Urinary bladder (tissue), 4 donors: ENCODE measurements around the gene JAKMIP3. TPM values are rescaled to one million over a fixed set of nuclear protein-coding genes. Genes with fewer than 3 reads are reported as not detected.

Source experiments
- DNase-seq: peaks from one replicate; pipeline ENCODE4 v3.0.0-alpha.2; 2015; ENCODE audit errors: extremely low spot score
- H3K27ac ChIP-seq: one replicate; pipeline ENCODE4 v1.5.1; 2013; ENCODE audit warnings: low read depth, mild to moderate bottlenecking, moderate library complexity
- H3K36me3 ChIP-seq: one replicate; pipeline ENCODE4 v1.6.1; 2013; ENCODE audit warnings: mild to moderate bottlenecking, moderate library complexity; ENCODE audit not compliant: insufficient read depth
- H3K4me1 ChIP-seq: one replicate; pipeline ENCODE4 v1.6.1; 2013; ENCODE audit warnings: mild to moderate bottlenecking, moderate library complexity; ENCODE audit not compliant: insufficient read depth
- H3K4me3 ChIP-seq: one replicate; pipeline ENCODE4 v1.5.1; 2013; ENCODE audit warnings: low read depth, low read length
- WGBS: extraction: QIAGEN DNeasy Blood & Tissue Kit; methylation state at CpG from one replicate; pipeline ENCODE4 v1.1.7; 2013; 5-methylcytosine and 5-hydroxymethylcytosine counted together
- polyA plus RNA-seq: library from polyadenylated mRNA; stranded (reverse); fragments of 200-250 nt; gene quantifications from one replicate; pipeline ENCODE4 v1.2.3, GENCODE V29; 2013
- total RNA-seq: library from RNA; depleted of rRNA; stranded (reverse); fragments of >200 nt; gene quantifications from one replicate; pipeline ENCODE4 v1.2.3, GENCODE V29; 2014
- donor health status: healthy with polysubstance abuse.
- donor health status: healthy.

The JAKMIP3 gene
- total and polyA plus RNA-seq, 2 donors, result 0.37 to 1.5 TPM

- H3K36me3 ChIP-seq, result no peaks in the 10 kb centered on the region
- no peak for DNase-seq
- 73% methylated on average over 8 of the region's 8 CpGs for WGBS
- peaks cover 2% of the 10 kb centered on the region for H3K4me1 ChIP-seq
- no peak overlapping the region for H3K4me3 ChIP-seq
- H3K27ac ChIP-seq, result no peak overlapping the region
Measured at GRCh38 chr10:132035476-132035875, 30.3 kb upstream of the JAKMIP3 start.

- no peak for DNase-seq
- Histone ChIP-seq H3K4me3 (peak overlapping the region; percentile 39), H3K27ac (no peak overlapping the region), H3K4me1 (peaks cover 2% of the 10 kb centered on the region), H3K36me3 (no peaks in the 10 kb centered on the region)
- WGBS, result under 1% methylated on average over 100 of the region's 100 CpGs
Measured at GRCh38 chr10:132036153-132036886, 29.4 kb upstream of the JAKMIP3 start.

- peaks cover 2% of the 10 kb centered on the region for H3K4me1 ChIP-seq
- 4% methylated on average over 44 of the region's 44 CpGs for WGBS
- H3K4me3 ChIP-seq, result peak overlapping the region; percentile 39
- H3K27ac ChIP-seq, result no peak overlapping the region
- no peaks in the 10 kb centered on the region for H3K36me3 ChIP-seq
- DNase-seq, result no peak
Measured at GRCh38 chr10:132036887-132037675, 28.7 kb upstream of the JAKMIP3 start.

- H3K4me1 ChIP-seq, result peaks cover 2% of the 10 kb centered on the region
- H3K27ac ChIP-seq, result no peak overlapping the region
- 39% methylated on average over 10 of the region's 10 CpGs for WGBS
- no peak overlapping the region for H3K4me3 ChIP-seq
- DNase-seq, result no peak
- H3K36me3 ChIP-seq, result no peaks in the 10 kb centered on the region
Measured at GRCh38 chr10:132037676-132037975, 28.1 kb upstream of the JAKMIP3 start.

GRCh38 chr10:132039371-132039770 lies 26.4 kb upstream of the JAKMIP3 start:
- Histone ChIP-seq H3K36me3 (no peaks in the 10 kb centered on the region), H3K4me1 (peaks cover 2% of the 10 kb centered on the region), H3K27ac (no peak overlapping the region), H3K4me3 (no peak overlapping the region)
- WGBS, result 82% methylated on average over 8 of the region's 8 CpGs
- DNase-seq, result no peak

- Histone ChIP-seq H3K27ac (no peak overlapping the region), H3K4me1 (peaks cover 2% of the 10 kb centered on the region), H3K4me3 (no peak overlapping the region), H3K36me3 (no peaks in the 10 kb centered on the region)
- no peak for DNase-seq
- 59% methylated on average over 9 of the region's 9 CpGs for WGBS
Measured at GRCh38 chr10:132040046-132040445, 25.7 kb upstream of the JAKMIP3 start.

GRCh38 chr10:132041340-132041739 lies 24.4 kb upstream of the JAKMIP3 start:
- peaks cover 2% of the 10 kb centered on the region for H3K4me1 ChIP-seq
- no peak for DNase-seq
- H3K27ac ChIP-seq, result no peak overlapping the region
- 86% methylated on average over 15 of the region's 15 CpGs for WGBS
- no peak overlapping the region for H3K4me3 ChIP-seq
- no peaks in the 10 kb centered on the region for H3K36me3 ChIP-seq

- no peak overlapping the region for H3K27ac ChIP-seq
- WGBS, result 55% methylated on average over 22 of the region's 22 CpGs
- H3K4me3 ChIP-seq, result no peak overlapping the region
- DNase-seq, result no peak
- H3K36me3 ChIP-seq, result no peaks in the 10 kb centered on the region
- no peaks in the 10 kb centered on the region for H3K4me1 ChIP-seq
Measured at GRCh38 chr10:132043861-132044695, 21.7 kb upstream of the JAKMIP3 start.

GRCh38 chr10:132044803-132045202 lies 20.9 kb upstream of the JAKMIP3 start:
- H3K4me3 ChIP-seq, result no peak overlapping the region
- no peaks in the 10 kb centered on the region for H3K4me1 ChIP-seq
- H3K36me3 ChIP-seq, result no peaks in the 10 kb centered on the region
- no peak overlapping the region for H3K27ac ChIP-seq
- DNase-seq, result no peak
- 80% methylated on average over 18 of the region's 18 CpGs for WGBS

- Histone ChIP-seq H3K27ac (no peak overlapping the region), H3K36me3 (no peaks in the 10 kb centered on the region), H3K4me1 (no peaks in the 10 kb centered on the region), H3K4me3 (no peak overlapping the region)
- 89% methylated on average over 9 of the region's 9 CpGs for WGBS
- DNase-seq, result no peak
Measured at GRCh38 chr10:132045324-132045723, 20.4 kb upstream of the JAKMIP3 start.

- no peak overlapping the region for H3K27ac ChIP-seq
- DNase-seq, result no peak
- H3K4me3 ChIP-seq, result no peak overlapping the region
- 87% methylated on average over 42 of the region's 42 CpGs for WGBS
- H3K4me1 ChIP-seq, result no peaks in the 10 kb centered on the region
- no peaks in the 10 kb centered on the region for H3K36me3 ChIP-seq
Measured at GRCh38 chr10:132047575-132048293, 18.0 kb upstream of the JAKMIP3 start.

- H3K36me3 ChIP-seq, result no peaks in the 10 kb centered on the region
- no peak for DNase-seq
- 52% methylated on average over 7 of the region's 7 CpGs for WGBS
Measured at GRCh38 chr10:132048294-132048667, 17.5 kb upstream of the JAKMIP3 start.

GRCh38 chr10:132050191-132050590 lies 15.6 kb upstream of the JAKMIP3 start:
- no peak overlapping the region for H3K27ac ChIP-seq
- whole genome bisulfite sequencing, result 73% methylated on average over 11 of the region's 11 CpGs
- no peak overlapping the region for H3K4me3 ChIP-seq
- no peak for DNase-seq
- H3K4me1 ChIP-seq, result no peaks in the 10 kb centered on the region
- no peaks in the 10 kb centered on the region for H3K36me3 ChIP-seq

More at GRCh38 chr10:132048294-132048667, 17.5 kb upstream of the JAKMIP3 start:
- no peak overlapping the region for H3K4me3 ChIP-seq
- no peak overlapping the region for H3K27ac ChIP-seq
- H3K4me1 ChIP-seq, result no peaks in the 10 kb centered on the region
